SK-N-SH treated with all-trans-retinoic acid at 6 μM for 48 hours (cell line): ENCODE data around the gene ZNF154.

Experiments used
- ATAC-seq: fragments of 200-7000 bp; cut with Tn5 transposase; 3 replicates; pipeline ENCODE4 v1.9.1; 2020; ENCODE audit warnings: mild to moderate bottlenecking, moderate library complexity
- ARNTL ChIP-seq: fragments of 450-650 bp; formaldehyde crosslinking; IDR thresholded peaks from 2 replicates; pipeline ENCODE4 v1.5.0; 2020; ENCODE audit warnings: low read depth, mild to moderate bottlenecking, moderate library complexity, borderline replicate concordance
- BACH2 ChIP-seq: fragments of 250-450 bp; sonication (Bioruptor Pico); IDR thresholded peaks from 2 replicates; pipeline ENCODE4 v1.9.0; 2021; ENCODE audit warnings: mild to moderate bottlenecking, borderline replicate concordance
- CREB5 ChIP-seq: fragments of 250-450 bp; sonication (Bioruptor Pico); IDR thresholded peaks from 2 replicates; pipeline ENCODE4 v1.5.1; 2020; ENCODE audit warnings: low read depth, mild to moderate bottlenecking, moderate library complexity
- CSDC2 ChIP-seq: fragments of 250-450 bp; sonication (Bioruptor Pico); IDR thresholded peaks from 2 replicates; pipeline ENCODE4 v1.5.0; 2020; ENCODE audit warnings: mild to moderate bottlenecking, moderate library complexity
- CSRNP3 ChIP-seq: fragments of 250-450 bp; sonication (Bioruptor Pico); IDR thresholded peaks from 2 replicates; pipeline ENCODE4 v1.5.1; 2021; ENCODE audit warnings: mild to moderate bottlenecking, moderate library complexity
- ESRRG ChIP-seq: fragments of 250-450 bp; sonication (Bioruptor Pico); IDR thresholded peaks from 2 replicates; pipeline ENCODE4 v1.6.1; 2021; ENCODE audit warnings: mild to moderate bottlenecking
- GLIS3 ChIP-seq: fragments of 250-450 bp; sonication (Bioruptor Pico); IDR thresholded peaks from 2 replicates; pipeline ENCODE4 v1.5.0; 2020; ENCODE audit warnings: mild to moderate bottlenecking, moderate library complexity
- ISL1 ChIP-seq: fragments of 250-450 bp; sonication (Bioruptor Pico); IDR thresholded peaks from 2 replicates; pipeline ENCODE4 v2.1.2; 2022; ENCODE audit warnings: mild to moderate bottlenecking, moderate library complexity
- OSR1 ChIP-seq: fragments of 250-450 bp; sonication (Bioruptor Pico); IDR thresholded peaks from 2 replicates; pipeline ENCODE4 v1.8.0; 2022; ENCODE audit warnings: moderate library complexity, mild to moderate bottlenecking, inconsistent platforms
- PATZ1 ChIP-seq: fragments of 250-450 bp; sonication (Bioruptor Pico); IDR thresholded peaks from 2 replicates; pipeline ENCODE4 v1.8.0; 2020; ENCODE audit warnings: mild to moderate bottlenecking, moderate library complexity, borderline replicate concordance
- POU6F1 ChIP-seq: fragments of 250-450 bp; sonication (Bioruptor Pico); IDR thresholded peaks from 2 replicates; pipeline ENCODE4 v1.8.0; 2021; ENCODE audit warnings: low read depth, mild to moderate bottlenecking, moderate library complexity, borderline replicate concordance
- SNAI2 ChIP-seq: fragments of 250-450 bp; sonication (Bioruptor Pico); IDR thresholded peaks from 2 replicates; pipeline ENCODE4 v1.5.0; 2020; ENCODE audit warnings: mild to moderate bottlenecking, moderate library complexity
- TCF4 ChIP-seq: fragments of 250-450 bp; sonication (Bioruptor Pico); IDR thresholded peaks from 2 replicates; pipeline ENCODE4 v1.8.0; 2021; ENCODE audit warnings: mild to moderate bottlenecking, moderate library complexity, borderline replicate concordance
- TOX ChIP-seq: fragments of 250-450 bp; sonication (Bioruptor Pico); IDR thresholded peaks from 2 replicates; pipeline ENCODE4 v1.8.0; 2021; ENCODE audit warnings: mild to moderate bottlenecking, moderate library complexity, borderline replicate concordance
- TSHZ2 ChIP-seq: fragments of 250-450 bp; sonication (Bioruptor Pico); IDR thresholded peaks from 2 replicates; pipeline ENCODE4 v1.5.0; 2020; ENCODE audit warnings: mild to moderate bottlenecking, moderate library complexity
- ZC3H10 ChIP-seq: fragments of 250-450 bp; sonication (Bioruptor Pico); IDR thresholded peaks from 2 replicates; pipeline ENCODE4 v1.5.1; 2021; ENCODE audit warnings: mild to moderate bottlenecking, moderate library complexity
- ZFP3 ChIP-seq: fragments of 250-450 bp; sonication (Bioruptor Pico); IDR thresholded peaks from 2 replicates; pipeline ENCODE4 v1.5.0; 2020; ENCODE audit warnings: mild to moderate bottlenecking, moderate library complexity
- ZFP30 ChIP-seq: fragments of 450-650 bp; formaldehyde crosslinking; IDR thresholded peaks from 2 replicates; pipeline ENCODE4 v1.5.0; 2022; ENCODE audit warnings: mild to moderate bottlenecking, moderate library complexity
- ZNF565 ChIP-seq: fragments of 450-650 bp; formaldehyde crosslinking; conservative IDR thresholded peaks from 2 replicates; pipeline ENCODE4 v1.5.0; 2020; ENCODE audit warnings: low read depth, mild to moderate bottlenecking, moderate library complexity
- ZNF70 ChIP-seq: fragments of 450-650 bp; formaldehyde crosslinking; IDR thresholded peaks from 2 replicates; pipeline ENCODE4 v1.5.0; 2020; ENCODE audit warnings: mild to moderate bottlenecking, moderate library complexity
- ZNF8 ChIP-seq: fragments of 450-650 bp; formaldehyde crosslinking; IDR thresholded peaks from 2 replicates; pipeline ENCODE4 v1.5.0; 2020; ENCODE audit warnings: mild to moderate bottlenecking, moderate library complexity

Gene ZNF154

GRCh38 chr19:57672466-57672865 lies 36.5 kb downstream of the ZNF154 start:
- ATAC-seq, result no peak
- TF ChIP-seq ZNF565 (CRISPR knock-in tag) (no peak), ZFP30 (CRISPR knock-in tag) (no peak), ESRRG (CRISPR knock-in tag) (no peak), GLIS3 (no peak), SNAI2 (CRISPR knock-in tag) (no peak), POU6F1 (CRISPR knock-in tag) (no peak), OSR1 (CRISPR knock-in tag) (no peak), ISL1 (CRISPR knock-in tag) (no peak), ZFP3 (no peak), CSDC2 (CRISPR knock-in tag) (no peak), TCF4 (CRISPR knock-in tag) (no peak), BACH2 (no peak), CSRNP3 (CRISPR knock-in tag) (no peak), ZC3H10 (CRISPR knock-in tag) (no peak), PATZ1 (CRISPR knock-in tag) (no peak), ZNF70 (CRISPR knock-in tag) (no peak), TSHZ2 (CRISPR knock-in tag) (no peak), TOX (CRISPR knock-in tag) (no peak)
- TF ChIP-seq, all 23 proteins: peak for 0

- no peak for ATAC-seq
- TF ChIP-seq TCF4 (CRISPR knock-in tag) (no peak), ARNTL (CRISPR knock-in tag) (no peak), TSHZ2 (CRISPR knock-in tag) (no peak), PATZ1 (CRISPR knock-in tag) (no peak), BACH2 (no peak), ZFP30 (CRISPR knock-in tag) (no peak), ZNF8 (no peak), CREB5 (CRISPR knock-in tag) (no peak), GLIS3 (no peak), ZC3H10 (CRISPR knock-in tag) (no peak), POU6F1 (CRISPR knock-in tag) (no peak)
These were observed 37.7 kb downstream of the ZNF154 start for GRCh38 chr19:57671124-57671895.
